PC-3 (cell line): ENCODE data around the gene CRELD2. TPM values are rescaled to one million over a fixed set of nuclear protein-coding genes. Genes with fewer than 3 reads are reported as not detected.

ENCODE experiments used
- ATAC-seq: fragments of 200-7000 bp; cut with Tn5 transposase; 2 replicates; pipeline ENCODE4 v1.9.1; 2020; ENCODE audit warnings: mild to moderate bottlenecking, moderate library complexity
- BruUV-seq: library from RNA; stranded (reverse); fragments of 400-500 nt; replicated peaks from 2 replicates; lab custom pipeline; 2021; lab: Mats Ljungman, UMichigan
- CTCF ChIA-PET: fragments of 300-600 bp; sonication (Branson Sonifier 250); formaldehyde crosslinking; loops from one replicate; lab custom pipeline; 2022; ENCODE audit warnings: antibody characterized with exemption; lab: Charles Lee
- POLR2A ChIA-PET: fragments of 300-600 bp; sonication (Branson Sonifier 250); formaldehyde crosslinking; loops from one replicate; lab custom pipeline; 2022; ENCODE audit warnings: antibody characterized with exemption; ENCODE audit not compliant: unreplicated experiment; lab: Charles Lee
- DNase-seq: peaks from one replicate; pipeline ENCODE4 v3.0.0-alpha.2; 2015
- H2AFZ ChIP-seq: fragments of 300-600 bp; sonication (generic); 2 replicates; pipeline ENCODE4 v1.6.0; 2016; ENCODE audit warnings: antibody characterized with exemption, low read length
- H3F3A ChIP-seq: fragments of 300-600 bp; sonication (generic); one replicate; pipeline ENCODE4 v1.6.0; 2017; ENCODE audit warnings: antibody characterized with exemption, low read length, control low read depth, mild to moderate bottlenecking; ENCODE audit not compliant: unreplicated experiment
- H3K27ac ChIP-seq: fragments of 300-600 bp; sonication (generic); 2 replicates; pipeline ENCODE4 v1.5.1; 2016; ENCODE audit warnings: mild to moderate bottlenecking, low read length
- H3K27me3 ChIP-seq: fragments of 300-600 bp; sonication (generic); 2 replicates; pipeline ENCODE4 v1.6.1; 2016; ENCODE audit warnings: low read length, mixed read lengths
- H3K36me3 ChIP-seq: fragments of 300-600 bp; sonication (generic); 2 replicates; pipeline ENCODE4 v1.6.1; 2016; ENCODE audit warnings: low read depth, mixed run types, low read length, mixed read lengths
- H3K4me1 ChIP-seq: fragments of 300-600 bp; sonication (generic); 2 replicates; pipeline ENCODE4 v1.5.1; 2016; ENCODE audit warnings: low read length; ENCODE audit not compliant: insufficient read depth
- H3K4me2 ChIP-seq: fragments of 300-600 bp; sonication (generic); 2 replicates; pipeline ENCODE4 v1.6.0; 2016; ENCODE audit warnings: low read length
- H3K4me3 ChIP-seq: fragments of 300-600 bp; sonication (generic); 2 replicates; pipeline ENCODE4 v1.5.1; 2016; ENCODE audit warnings: mild to moderate bottlenecking, low read length, mixed read lengths
- H3K79me2 ChIP-seq: fragments of 300-600 bp; sonication (generic); 2 replicates; pipeline ENCODE4 v1.6.1; 2017; ENCODE audit warnings: low read length, mixed read lengths
- H3K9ac ChIP-seq: fragments of 300-600 bp; sonication (generic); 2 replicates; pipeline ENCODE4 v1.6.0; 2016; ENCODE audit warnings: mild to moderate bottlenecking, low read length
- H3K9me2 ChIP-seq: fragments of 300-600 bp; sonication (generic); replicated peaks from 2 replicates; pipeline ENCODE4 v1.6.1; 2016; ENCODE audit warnings: mixed run types, low read length, mixed read lengths
- H3K9me3 ChIP-seq: fragments of 300-600 bp; sonication (generic); 2 replicates; pipeline ENCODE4 v1.6.1; 2016; ENCODE audit warnings: low read length, mixed read lengths
- H4K20me1 ChIP-seq: fragments of 300-600 bp; sonication (generic); 2 replicates; pipeline ENCODE4 v1.6.1; 2016; ENCODE audit warnings: low read length, mixed read lengths
- EZH2 ChIP-seq: fragments of 300-600 bp; sonication (generic); IDR thresholded peaks from one replicate; pipeline ENCODE4 v1.6.1; 2017; ENCODE audit warnings: antibody characterized with exemption, mild to moderate bottlenecking, low read length; ENCODE audit not compliant: unreplicated experiment
- EZH2phosphoT487 ChIP-seq: fragments of 300-600 bp; sonication (generic); IDR thresholded peaks from 2 replicates; pipeline ENCODE4 v1.6.1; 2018; ENCODE audit warnings: mild to moderate bottlenecking, antibody characterized with exemption, low read length, borderline replicate concordance
- intact Hi-C: fragments of 100-400 bp; cut with micrococcal nuclease; formaldehyde crosslinking; loops from 2 replicates; pipeline ENCODE4 v1.9.0; 2023
- total RNA-seq: library from RNA; depleted of rRNA; stranded (reverse); fragments of >200 nt; gene quantifications from 2 replicates; pipeline ENCODE4 v1.2.3, GENCODE V29; 2014
- TF ChIP-seq, protein P1 (sequence below): fragments of 300-600 bp; sonication (generic); conservative IDR thresholded peaks from 2 replicates; pipeline ENCODE4 v1.5.1; 2017; ENCODE audit warnings: antibody characterized with exemption, low read depth, mild to moderate bottlenecking, low read length

Gene CRELD2
- total RNA-seq, 1 experiment from 2014 or later = 71.3 TPM

DNA sequence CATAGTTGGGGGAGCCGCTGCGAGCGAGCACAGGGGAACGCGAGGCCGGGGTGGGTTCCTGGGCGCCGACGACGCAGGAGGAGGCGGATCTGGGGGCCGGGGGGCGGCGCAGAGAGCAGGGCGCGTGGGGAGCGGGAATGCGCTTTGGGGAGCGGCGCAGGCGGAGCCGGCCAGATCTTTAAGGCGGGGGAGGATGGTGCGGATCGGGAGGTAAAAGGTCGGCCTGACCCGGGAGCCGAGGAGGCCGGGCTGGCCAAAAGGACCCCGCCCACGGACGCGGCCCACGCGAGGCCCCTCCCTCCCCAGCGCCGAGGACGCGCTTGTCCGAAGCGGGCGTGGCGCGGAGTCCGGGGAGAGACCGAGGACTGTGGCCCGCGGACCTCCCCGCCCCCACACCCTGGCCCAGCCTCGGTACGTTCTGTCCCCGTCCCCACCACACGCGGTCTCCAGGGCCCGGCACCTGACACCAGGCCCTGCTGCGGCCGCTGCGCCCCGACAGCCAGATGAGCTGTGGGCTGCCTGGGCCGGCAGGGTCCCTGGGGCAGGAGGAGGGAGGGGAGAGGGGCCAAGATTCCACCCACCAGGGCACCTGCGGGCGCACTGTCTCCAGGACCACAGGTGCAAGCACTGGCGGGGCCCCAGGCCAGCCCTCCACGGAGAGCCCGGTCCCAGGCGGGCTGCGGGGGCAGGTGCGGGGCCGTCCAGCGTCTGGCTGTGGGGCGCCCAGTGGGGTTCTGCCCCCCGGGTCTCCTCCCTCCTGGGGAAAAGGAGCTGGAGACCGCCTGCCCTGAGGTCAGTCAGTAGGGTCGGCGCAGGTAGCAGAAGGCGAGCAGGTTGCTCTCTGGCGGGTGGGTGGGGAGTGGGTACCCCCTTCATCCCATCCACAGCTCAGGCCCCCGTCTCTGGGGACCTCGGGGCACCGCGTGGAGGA is 53.1 kb downstream of the CRELD2 start:
- Histone ChIP-seq H3K9ac (peak overlapping the region; percentile 80), H3F3A (peaks cover 5% of the 10 kb centered on the region), H3K27me3 (no peaks in the 10 kb centered on the region), H3K4me2 (peak overlapping the region; percentile 92), H2AFZ (peak overlapping the region; percentile 69), H3K27ac (peak overlapping the region; percentile 84), H4K20me1 (no peaks in the 10 kb centered on the region), H3K36me3 (no peaks in the 10 kb centered on the region), H3K9me2 (no peaks in the 10 kb centered on the region), H3K9me3 (no peaks in the 10 kb centered on the region), H3K79me2 (no peaks in the 10 kb centered on the region), H3K4me3 (peak overlapping the region; percentile 65), H3K4me1 (peaks cover 11% of the 10 kb centered on the region)
- TF ChIP-seq EZH2 = no peak
- no peak for TF ChIP-seq EZH2phosphoT487
- TF ChIP-seq, protein P1, sequence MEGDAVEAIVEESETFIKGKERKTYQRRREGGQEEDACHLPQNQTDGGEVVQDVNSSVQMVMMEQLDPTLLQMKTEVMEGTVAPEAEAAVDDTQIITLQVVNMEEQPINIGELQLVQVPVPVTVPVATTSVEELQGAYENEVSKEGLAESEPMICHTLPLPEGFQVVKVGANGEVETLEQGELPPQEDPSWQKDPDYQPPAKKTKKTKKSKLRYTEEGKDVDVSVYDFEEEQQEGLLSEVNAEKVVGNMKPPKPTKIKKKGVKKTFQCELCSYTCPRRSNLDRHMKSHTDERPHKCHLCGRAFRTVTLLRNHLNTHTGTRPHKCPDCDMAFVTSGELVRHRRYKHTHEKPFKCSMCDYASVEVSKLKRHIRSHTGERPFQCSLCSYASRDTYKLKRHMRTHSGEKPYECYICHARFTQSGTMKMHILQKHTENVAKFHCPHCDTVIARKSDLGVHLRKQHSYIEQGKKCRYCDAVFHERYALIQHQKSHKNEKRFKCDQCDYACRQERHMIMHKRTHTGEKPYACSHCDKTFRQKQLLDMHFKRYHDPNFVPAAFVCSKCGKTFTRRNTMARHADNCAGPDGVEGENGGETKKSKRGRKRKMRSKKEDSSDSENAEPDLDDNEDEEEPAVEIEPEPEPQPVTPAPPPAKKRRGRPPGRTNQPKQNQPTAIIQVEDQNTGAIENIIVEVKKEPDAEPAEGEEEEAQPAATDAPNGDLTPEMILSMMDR = no peak
- CTCF ChIA-PET = interaction anchor here (1.1 kb wide), 1 partner anchor 59 kb away, joined by 4 read pairs; no protein-coding TSS in a partner anchor
- peak; percentile 49 for DNase-seq
- ATAC-seq = peak; percentile 63
- intact Hi-C loops = loop anchor here (10.0 kb wide), 1 partner anchor 63 kb away; no protein-coding TSS in a partner anchor
- POLR2A ChIA-PET = no interaction called here
- BruUV-seq = no TSS peak

DNA sequence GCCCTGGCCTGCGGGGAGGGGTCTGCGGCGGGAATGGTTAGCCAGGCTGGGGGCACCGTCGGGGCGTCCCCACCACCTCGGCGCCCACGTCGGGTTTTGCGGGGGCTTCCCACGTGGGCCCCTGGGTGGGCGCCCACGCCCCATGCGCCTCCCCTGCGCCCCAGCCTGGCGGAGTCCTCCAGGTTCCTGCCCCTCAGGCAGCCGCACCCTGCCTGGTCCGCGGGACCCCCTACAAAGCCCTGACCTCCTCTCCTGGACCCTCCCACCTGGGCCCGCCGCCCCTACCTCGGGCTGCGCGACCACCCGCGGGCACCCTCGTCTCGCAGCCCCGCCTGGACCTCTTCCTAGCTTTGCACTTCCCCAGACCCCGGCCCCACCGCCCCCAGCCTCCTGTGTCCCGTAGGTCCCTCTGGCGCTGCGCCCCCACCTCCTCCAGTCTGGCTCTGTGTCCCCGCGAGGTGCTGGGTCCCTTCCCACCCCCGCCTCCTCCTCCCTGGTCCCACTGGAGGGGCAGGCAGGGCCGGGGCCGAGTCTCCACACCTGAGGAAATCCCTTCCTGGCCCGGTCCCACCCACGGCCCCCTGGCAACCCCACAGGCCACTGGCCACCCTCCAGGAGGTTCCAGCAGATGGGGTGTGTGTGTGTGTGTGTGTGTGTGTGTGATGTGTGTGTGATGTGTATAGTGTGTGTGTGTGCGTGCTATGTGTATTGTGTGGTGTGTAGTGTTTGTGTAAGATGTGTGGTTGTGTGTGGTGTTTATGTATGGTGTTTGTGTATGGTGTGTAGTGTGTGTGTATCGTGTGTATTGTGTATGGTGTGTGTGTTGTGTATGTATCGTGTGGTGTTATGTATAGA is 54.0 kb downstream of the CRELD2 start:
- Histone ChIP-seq H3K4me3 (no peak overlapping the region), H3K27ac (no peak overlapping the region)
- no TSS peak for BruUV-seq

More for the DNA sequence above, 54.0 kb downstream of the CRELD2 start:
- no peak overlapping the region for H3K9ac ChIP-seq
- no peaks in the 10 kb centered on the region for H3K27me3 ChIP-seq
- H3K79me2 ChIP-seq = no peaks in the 10 kb centered on the region
- intact Hi-C loops = loop anchor here (10.0 kb wide), 1 partner anchor 62 kb away; no protein-coding TSS in a partner anchor
- no peak overlapping the region for H3K4me2 ChIP-seq
- POLR2A ChIA-PET = no interaction called here
- ATAC-seq (no peak), DNase-seq (no peak)
- peaks cover 5% of the 10 kb centered on the region for H3F3A ChIP-seq
- no peaks in the 10 kb centered on the region for H4K20me1 ChIP-seq
- TF ChIP-seq EZH2 (no peak), EZH2phosphoT487 (no peak)
- TF ChIP-seq, protein P1 = no peak
- CTCF ChIA-PET = no interaction called here
- H3K4me1 ChIP-seq = peaks cover 11% of the 10 kb centered on the region
- no peak overlapping the region for H2AFZ ChIP-seq
- H3K9me3 ChIP-seq = no peaks in the 10 kb centered on the region
- no peaks in the 10 kb centered on the region for H3K9me2 ChIP-seq
- no peaks in the 10 kb centered on the region for H3K36me3 ChIP-seq
